ENCODE measurements around the gene ALDH7A1.
"Not testable (repeated sequence)": the region's sequence is repeated elsewhere in the genome, so short reads cannot be mapped to it uniquely, and the experiment has no call there.

ALDH7A1 gene

GRCh38 chr5:126619781-126620180 is 24.8 kb upstream of the ALDH7A1 start:
- Histone ChIP-seq H3K36me3 (ENCODE audit: low read length) (peaks cover 27% of the 10 kb centered on the region; the same call in 1 of the 2 replicates), H4K20me1 (ENCODE audit: low read depth, low read length) (no peaks in the 10 kb centered on the region), H3K27me3 (ENCODE audit: low read length) (no peaks in the 10 kb centered on the region), H3K9ac (ENCODE audit: low read length) (no peak overlapping the region), H3K27ac (ENCODE audit: low read depth, low read length) (no peak overlapping the region), H2AFZ (ENCODE audit: low read depth, low read length, severe bottlenecking) (no peak overlapping the region), H3K4me2 (ENCODE audit: low read depth, low read length, poor library complexity, severe bottlenecking) (no peak overlapping the region), H3K9me2 (replicated peaks; ENCODE audit: insufficient read depth, low read length) (no peaks in the 10 kb centered on the region), H3F3A (ENCODE audit: insufficient read depth) (peaks cover 6% of the 10 kb centered on the region; the same call in 1 of the 2 replicates), H3K79me2 (ENCODE audit: insufficient read depth, low read length) (peaks cover 39% of the 10 kb centered on the region), H3K4me3 (ENCODE audit: insufficient read depth, low read length, poor library complexity, severe bottlenecking) (no peak overlapping the region), H3K9me3 (ENCODE audit: insufficient read depth, low read length) (no peaks in the 10 kb centered on the region)
- TF ChIP-seq EZH2phosphoT487 (conservative IDR thresholded peaks at IDR 0.05; ENCODE audit: low read length) (no peak), CTCF (IDR thresholded peaks at IDR 0.05; ENCODE audit: insufficient read depth, low read length, poor library complexity, severe bottlenecking) (no peak)

GRCh38 chr5:126617603-126618002 is 22.6 kb upstream of the ALDH7A1 start:
- H3K27ac ChIP-seq (ENCODE audit: low read depth, low read length); H4K20me1 ChIP-seq (ENCODE audit: low read depth, low read length); H3K27me3 ChIP-seq (ENCODE audit: low read length); H3K4me2 ChIP-seq (ENCODE audit: low read depth, low read length, poor library complexity, severe bottlenecking); H2AFZ ChIP-seq (ENCODE audit: low read depth, low read length, severe bottlenecking); H3K4me3 ChIP-seq (ENCODE audit: insufficient read depth, low read length, poor library complexity, severe bottlenecking); H3K9ac ChIP-seq (ENCODE audit: low read length); H3K9me2 ChIP-seq (replicated peaks; ENCODE audit: insufficient read depth, low read length); H3K9me3 ChIP-seq (ENCODE audit: insufficient read depth, low read length): not testable (repeated sequence)
- Histone ChIP-seq H3K79me2 (ENCODE audit: insufficient read depth, low read length) (peaks cover 48% of the 10 kb centered on the region), H3K36me3 (ENCODE audit: low read length) (peaks cover 20% of the 10 kb centered on the region; the same call in 1 of the 2 replicates), H3F3A (ENCODE audit: insufficient read depth) (peaks cover 19% of the 10 kb centered on the region)

GRCh38 chr5:126615286-126615685 is 20.3 kb upstream of the ALDH7A1 start:
- Histone ChIP-seq H3K9ac (ENCODE audit: low read length) (no peak overlapping the region), H3K79me2 (ENCODE audit: insufficient read depth, low read length) (peaks cover 66% of the 10 kb centered on the region), H3K4me2 (ENCODE audit: low read depth, low read length, poor library complexity, severe bottlenecking) (peak overlapping the region; percentile 54), H2AFZ (ENCODE audit: low read depth, low read length, severe bottlenecking) (no peak overlapping the region), H3K27ac (ENCODE audit: low read depth, low read length) (peak overlapping the region; percentile 83), H3K4me3 (ENCODE audit: insufficient read depth, low read length, poor library complexity, severe bottlenecking) (no peak overlapping the region), H3K36me3 (ENCODE audit: low read length) (peaks cover 13% of the 10 kb centered on the region; the same call in 1 of the 2 replicates), H3K9me3 (ENCODE audit: insufficient read depth, low read length) (no peaks in the 10 kb centered on the region), H3F3A (ENCODE audit: insufficient read depth) (peaks cover 19% of the 10 kb centered on the region), H3K27me3 (ENCODE audit: low read length) (no peaks in the 10 kb centered on the region), H3K9me2 (replicated peaks; ENCODE audit: insufficient read depth, low read length) (no peaks in the 10 kb centered on the region), H4K20me1 (ENCODE audit: low read depth, low read length) (no peaks in the 10 kb centered on the region)
- TF ChIP-seq EZH2phosphoT487 (conservative IDR thresholded peaks at IDR 0.05; ENCODE audit: low read length), result no peak
- peak; percentile 75 for TF ChIP-seq CTCF (IDR thresholded peaks at IDR 0.05; ENCODE audit: insufficient read depth, low read length, poor library complexity, severe bottlenecking)

GRCh38 chr5:126613941-126614592 is 19.0 kb upstream of the ALDH7A1 start:
- H3K9me2 ChIP-seq (replicated peaks; ENCODE audit: insufficient read depth, low read length), result no peaks in the 10 kb centered on the region
- no peak overlapping the region for H2AFZ ChIP-seq (ENCODE audit: low read depth, low read length, severe bottlenecking)
- H4K20me1 ChIP-seq (ENCODE audit: low read depth, low read length), result no peaks in the 10 kb centered on the region
- H3K9me3 ChIP-seq (ENCODE audit: insufficient read depth, low read length), result no peaks in the 10 kb centered on the region
- TF ChIP-seq EZH2phosphoT487 (conservative IDR thresholded peaks at IDR 0.05; ENCODE audit: low read length) (no peak), CTCF (IDR thresholded peaks at IDR 0.05; ENCODE audit: insufficient read depth, low read length, poor library complexity, severe bottlenecking) (no peak)
- peak overlapping the region; percentile 21 for H3K9ac ChIP-seq (ENCODE audit: low read length)
- H3K36me3 ChIP-seq (ENCODE audit: low read length), result peaks cover 6% of the 10 kb centered on the region; the same call in 1 of the 2 replicates
- no peak overlapping the region for H3K4me3 ChIP-seq (ENCODE audit: insufficient read depth, low read length, poor library complexity, severe bottlenecking)
- H3K4me2 ChIP-seq (ENCODE audit: low read depth, low read length, poor library complexity, severe bottlenecking), result peak overlapping the region; percentile 45
- peaks cover 19% of the 10 kb centered on the region for H3F3A ChIP-seq (ENCODE audit: insufficient read depth)
- no peaks in the 10 kb centered on the region for H3K27me3 ChIP-seq (ENCODE audit: low read length)
- peak overlapping the region; percentile 83 for H3K27ac ChIP-seq (ENCODE audit: low read depth, low read length)
- peaks cover 68% of the 10 kb centered on the region for H3K79me2 ChIP-seq (ENCODE audit: insufficient read depth, low read length)
